Measurements from ENCODE around the gene NUDT4. TPM values are rescaled to one million over a fixed set of nuclear protein-coding genes. Genes with fewer than 3 reads are reported as not detected.
"Not testable (repeated sequence)": the region's sequence is repeated elsewhere in the genome, so short reads cannot be mapped to it uniquely, and the experiment has no call there.

NUDT4 gene
- polyA plus RNA-seq, 10 donors = 74.5 to 102 (median 86.0) TPM

- DNase-seq = no peak
Observed at GRCh38 chr12:93363841-93364297, 13.9 kb upstream of the NUDT4 start.

- DNase-seq = no peak
Observed at GRCh38 chr12:93365616-93366405, 11.9 kb upstream of the NUDT4 start.

- no peak for DNase-seq
Observed at GRCh38 chr12:93366422-93366821, 11.3 kb upstream of the NUDT4 start.

- no peak for DNase-seq
Observed at GRCh38 chr12:93368766-93369165, 9.0 kb upstream of the NUDT4 start.

- DNase-seq = no peak
Observed at GRCh38 chr12:93369505-93369904, 8.2 kb upstream of the NUDT4 start.

GRCh38 chr12:93370947-93371346 is 6.8 kb upstream of the NUDT4 start:
- DNase-seq = no peak

- DNase-seq = no peak
Observed at GRCh38 chr12:93373961-93374656, 3.6 kb upstream of the NUDT4 start.

- no peak for DNase-seq
Observed at GRCh38 chr12:93375906-93376305, 1.8 kb upstream of the NUDT4 start.

GRCh38 chr12:93376436-93377251 is 1.1 kb upstream of the NUDT4 start:
- peak; percentile 17 to 59 (median 30) for DNase-seq

GRCh38 chr12:93378196-93378997 is 672 bp downstream of the NUDT4 start:
- DNase-seq = peak; percentile 66 to 91 (median 70)

- DNase-seq = peak in 2 of 3 donors; percentile 59 to 85
Observed at GRCh38 chr12:93378998-93379325, 1.2 kb downstream of the NUDT4 start.

- DNase-seq = peak; percentile 41 to 70 (median 48)
Observed at GRCh38 chr12:93379326-93379980, 1.7 kb downstream of the NUDT4 start.

- DNase-seq = peak; percentile 13 to 67 (median 46)
Observed at GRCh38 chr12:93379981-93380361, 2.2 kb downstream of the NUDT4 start.

GRCh38 chr12:93380480-93381121 is 2.9 kb downstream of the NUDT4 start:
- peak; percentile 48 to 76 (median 49) for DNase-seq

- DNase-seq = no peak
Observed at GRCh38 chr12:93381161-93381975, 3.6 kb downstream of the NUDT4 start.

GRCh38 chr12:93381976-93382437 is 4.3 kb downstream of the NUDT4 start:
- DNase-seq = not testable (repeated sequence)

GRCh38 chr12:93387780-93388179 is 10.1 kb downstream of the NUDT4 start:
- no peak for DNase-seq

- no peak for DNase-seq
Observed at GRCh38 chr12:93390031-93390430, 12.3 kb downstream of the NUDT4 start.

- no peak for DNase-seq
Observed at GRCh38 chr12:93390549-93391297, 13.0 kb downstream of the NUDT4 start.

Data from muscle of back (tissue), 11 donors.